ENCODE results near the gene RPS6KC1. TPM values are rescaled to one million over a fixed set of nuclear protein-coding genes. Genes with fewer than 3 reads are reported as not detected.

The RPS6KC1 gene
- total RNA-seq, 4 donors from 2014 or later, result 22.9 to 30.1 (median 26.7) TPM

DNA sequence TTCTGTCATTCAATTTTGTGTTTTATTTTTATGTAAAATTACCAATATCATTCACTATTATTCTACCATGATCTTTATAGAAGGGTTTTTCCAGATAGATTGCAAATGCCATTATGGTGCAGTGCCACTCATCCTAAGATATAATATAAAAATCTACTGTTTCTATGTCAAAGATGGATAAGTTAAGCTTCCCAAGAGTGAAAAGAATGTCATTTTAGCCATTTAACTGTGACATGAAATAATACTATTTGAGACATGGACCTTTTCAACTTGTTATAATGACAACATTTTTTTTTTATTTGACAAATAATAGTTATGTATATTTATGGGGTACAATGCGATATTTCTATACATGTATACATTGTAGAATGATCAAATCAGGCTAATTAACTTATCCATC, 224.3 kb downstream of the RPS6KC1 start:
- Histone ChIP-seq H3K9me3 (no peaks in the 10 kb centered on the region), H3K4me3 (no peak overlapping the region), H3K27me3 (no peaks in the 10 kb centered on the region), H3K27ac (no peak overlapping the region), H3K36me3 (peaks cover 0 to 40% (median 0%) of the 10 kb centered on the region in 3 donors), H3K4me1 (no peaks in the 10 kb centered on the region)
- DNase-seq (ENCODE audit: low spot score in 2 of 2), result no peak
- WGBS, 2 donors, result 98% methylated on average over 1 of the region's 1 CpG
- TF ChIP-seq POLR2A (IDR thresholded peaks at IDR 0.05), result no peak
- no peak for TF ChIP-seq CTCF (IDR thresholded peaks at IDR 0.05)
- TF ChIP-seq EP300 (IDR thresholded peaks at IDR 0.05), result no peak

- no peaks in the 10 kb centered on the region for H3K9me3 ChIP-seq
- no peak for DNase-seq (ENCODE audit: low spot score in 2 of 2)
- H3K27me3 ChIP-seq, result no peaks in the 10 kb centered on the region
- no peak overlapping the region for H3K27ac ChIP-seq
- no peaks in the 10 kb centered on the region for H3K4me1 ChIP-seq
- no peak overlapping the region for H3K4me3 ChIP-seq
- TF ChIP-seq POLR2A (IDR thresholded peaks at IDR 0.05) (no peak), CTCF (IDR thresholded peaks at IDR 0.05) (no peak), EP300 (IDR thresholded peaks at IDR 0.05) (no peak)
- 94 to 96% methylated on average over 2 of the region's 2 CpGs for WGBS, 2 donors
- peaks cover 0 to 30% (median 0%) of the 10 kb centered on the region in 3 donors for H3K36me3 ChIP-seq
Measured at GRCh38 chr1:213276236-213276635, 225.2 kb downstream of the RPS6KC1 start.

- peaks cover 0 to 26% (median 0%) of the 10 kb centered on the region in 3 donors for H3K36me3 ChIP-seq
Measured at GRCh38 chr1:213277036-213277435, 226.0 kb downstream of the RPS6KC1 start.

DNA sequence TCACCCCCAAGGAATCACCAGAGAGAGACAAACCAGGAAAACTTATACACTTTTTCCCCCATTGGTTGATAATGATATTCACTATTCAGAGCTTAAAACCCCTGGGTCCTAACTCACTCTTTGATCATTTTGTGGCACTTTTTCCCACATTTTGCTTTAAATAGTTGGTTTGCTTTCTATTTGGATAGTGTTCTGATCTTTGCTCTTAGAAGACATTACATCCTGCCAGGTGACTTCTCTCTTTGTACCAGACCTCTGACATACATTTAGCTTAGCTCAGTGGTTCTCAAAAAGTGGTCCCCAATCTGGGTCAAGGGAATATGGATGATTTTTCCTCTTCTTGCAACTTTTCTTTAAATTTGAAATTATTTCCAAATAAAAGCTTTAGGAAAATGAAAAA, 228.4 kb downstream of the RPS6KC1 start:
- no peak overlapping the region for H3K27ac ChIP-seq
- no peak for DNase-seq (ENCODE audit: low spot score in 2 of 2)

More at GRCh38 chr1:213277036-213277435, 226.0 kb downstream of the RPS6KC1 start:
- Histone ChIP-seq H3K9me3 (no peaks in the 10 kb centered on the region), H3K4me1 (no peaks in the 10 kb centered on the region), H3K27ac (no peak overlapping the region), H3K27me3 (no peaks in the 10 kb centered on the region), H3K4me3 (no peak overlapping the region)
- no peak for DNase-seq (ENCODE audit: low spot score in 2 of 2)
- WGBS, 2 donors, result 87% methylated on average over 2 of the region's 2 CpGs
- TF ChIP-seq POLR2A (IDR thresholded peaks at IDR 0.05) (no peak), CTCF (IDR thresholded peaks at IDR 0.05) (no peak), EP300 (IDR thresholded peaks at IDR 0.05) (no peak)

More for the DNA sequence above, 228.4 kb downstream of the RPS6KC1 start:
- Histone ChIP-seq H3K36me3 (peaks cover 0 to 13% (median 0%) of the 10 kb centered on the region in 3 donors), H3K4me3 (no peak overlapping the region), H3K4me1 (no peaks in the 10 kb centered on the region), H3K27me3 (no peaks in the 10 kb centered on the region), H3K9me3 (peaks cover 0 to 9% (median 0%) of the 10 kb centered on the region in 4 donors)
- no peak for TF ChIP-seq POLR2A (IDR thresholded peaks at IDR 0.05)
- TF ChIP-seq CTCF (IDR thresholded peaks at IDR 0.05), result no peak
- no peak for TF ChIP-seq EP300 (IDR thresholded peaks at IDR 0.05)

Measured in tibial nerve (tissue), 4 donors.